HL-60 (cell line): ENCODE data around the gene DCAF17.

Experiments
- DNase-seq, 2 experiments: peaks; one replicate each; pipeline ENCODE4 v3.0.0-alpha.2; 2010 to 2020; ENCODE audit warnings: low read depth in 1 of 2, low spot score in 1 of 2
- H3K27ac ChIP-seq: fragments of 250-450 bp; sonication (Bioruptor Pico); replicated peaks from 2 replicates; pipeline ENCODE4 v1.5.1; 2020; ENCODE audit warnings: mild to moderate bottlenecking, moderate library complexity
- H3K27me3 ChIP-seq: fragments of 250-450 bp; sonication (Bioruptor Pico); 2 replicates; pipeline ENCODE4 v1.5.1; 2021; ENCODE audit warnings: mild to moderate bottlenecking, moderate library complexity; ENCODE audit not compliant: insufficient read depth, poor library complexity, severe bottlenecking
- H3K4me3 ChIP-seq: replicated peaks from 2 replicates; pipeline ENCODE4 v1.5.1; 2011; ENCODE audit warnings: mild to moderate bottlenecking, control low read depth, low read length; ENCODE audit not compliant: insufficient read depth
- GABPA ChIP-seq: IDR thresholded peaks from 2 replicates; pipeline ENCODE4 v1.6.1; 2012; ENCODE audit warnings: low read depth
- POLR2AphosphoS5 ChIP-seq: IDR thresholded peaks from 2 replicates; pipeline ENCODE4 v1.6.1; 2012; ENCODE audit warnings: low read depth
- SPI1 ChIP-seq: IDR thresholded peaks from 2 replicates; pipeline ENCODE4 v1.6.1; 2012; ENCODE audit warnings: low read depth, mild to moderate bottlenecking, borderline replicate concordance
- TF ChIP-seq, protein P1 (sequence below): IDR thresholded peaks from 2 replicates; pipeline ENCODE4 v1.6.1; 2012; ENCODE audit warnings: low read depth; ENCODE audit not compliant: insufficient replicate concordance
- TF ChIP-seq, protein P2 (sequence below): IDR thresholded peaks from one replicate; pipeline ENCODE4 v1.5.1; 2011; ENCODE audit warnings: low read length, control low read depth, inconsistent platforms; ENCODE audit not compliant: insufficient read depth

DCAF17 gene

DNA sequence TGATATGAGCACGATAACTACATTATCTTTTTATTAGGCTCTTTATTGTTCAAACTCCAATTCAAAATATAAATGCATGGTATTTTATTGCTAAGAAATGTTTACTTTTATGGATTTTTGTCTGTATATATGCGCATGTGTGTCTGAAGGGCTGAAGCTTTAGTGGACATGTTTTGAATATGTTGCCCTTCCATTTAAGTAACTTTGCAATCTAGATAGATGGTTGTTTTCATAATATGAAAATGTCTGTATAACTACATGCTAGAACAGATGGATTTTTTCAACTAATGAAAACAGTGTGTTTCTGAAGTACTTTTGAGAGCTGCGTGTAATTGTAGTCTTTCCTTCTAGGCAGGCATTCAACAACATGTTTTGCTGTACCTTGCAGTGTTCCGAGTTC, 18.7 kb downstream of the DCAF17 start:
- Histone ChIP-seq H3K27me3 (no peaks in the 10 kb centered on the region), H3K4me3 (no peak overlapping the region), H3K27ac (no peak overlapping the region)
- no peak for TF ChIP-seq GABPA
- TF ChIP-seq, protein P1, sequence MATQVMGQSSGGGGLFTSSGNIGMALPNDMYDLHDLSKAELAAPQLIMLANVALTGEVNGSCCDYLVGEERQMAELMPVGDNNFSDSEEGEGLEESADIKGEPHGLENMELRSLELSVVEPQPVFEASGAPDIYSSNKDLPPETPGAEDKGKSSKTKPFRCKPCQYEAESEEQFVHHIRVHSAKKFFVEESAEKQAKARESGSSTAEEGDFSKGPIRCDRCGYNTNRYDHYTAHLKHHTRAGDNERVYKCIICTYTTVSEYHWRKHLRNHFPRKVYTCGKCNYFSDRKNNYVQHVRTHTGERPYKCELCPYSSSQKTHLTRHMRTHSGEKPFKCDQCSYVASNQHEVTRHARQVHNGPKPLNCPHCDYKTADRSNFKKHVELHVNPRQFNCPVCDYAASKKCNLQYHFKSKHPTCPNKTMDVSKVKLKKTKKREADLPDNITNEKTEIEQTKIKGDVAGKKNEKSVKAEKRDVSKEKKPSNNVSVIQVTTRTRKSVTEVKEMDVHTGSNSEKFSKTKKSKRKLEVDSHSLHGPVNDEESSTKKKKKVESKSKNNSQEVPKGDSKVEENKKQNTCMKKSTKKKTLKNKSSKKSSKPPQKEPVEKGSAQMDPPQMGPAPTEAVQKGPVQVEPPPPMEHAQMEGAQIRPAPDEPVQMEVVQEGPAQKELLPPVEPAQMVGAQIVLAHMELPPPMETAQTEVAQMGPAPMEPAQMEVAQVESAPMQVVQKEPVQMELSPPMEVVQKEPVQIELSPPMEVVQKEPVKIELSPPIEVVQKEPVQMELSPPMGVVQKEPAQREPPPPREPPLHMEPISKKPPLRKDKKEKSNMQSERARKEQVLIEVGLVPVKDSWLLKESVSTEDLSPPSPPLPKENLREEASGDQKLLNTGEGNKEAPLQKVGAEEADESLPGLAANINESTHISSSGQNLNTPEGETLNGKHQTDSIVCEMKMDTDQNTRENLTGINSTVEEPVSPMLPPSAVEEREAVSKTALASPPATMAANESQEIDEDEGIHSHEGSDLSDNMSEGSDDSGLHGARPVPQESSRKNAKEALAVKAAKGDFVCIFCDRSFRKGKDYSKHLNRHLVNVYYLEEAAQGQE = no peak
- no peak for TF ChIP-seq POLR2AphosphoS5
- TF ChIP-seq, protein P2, sequence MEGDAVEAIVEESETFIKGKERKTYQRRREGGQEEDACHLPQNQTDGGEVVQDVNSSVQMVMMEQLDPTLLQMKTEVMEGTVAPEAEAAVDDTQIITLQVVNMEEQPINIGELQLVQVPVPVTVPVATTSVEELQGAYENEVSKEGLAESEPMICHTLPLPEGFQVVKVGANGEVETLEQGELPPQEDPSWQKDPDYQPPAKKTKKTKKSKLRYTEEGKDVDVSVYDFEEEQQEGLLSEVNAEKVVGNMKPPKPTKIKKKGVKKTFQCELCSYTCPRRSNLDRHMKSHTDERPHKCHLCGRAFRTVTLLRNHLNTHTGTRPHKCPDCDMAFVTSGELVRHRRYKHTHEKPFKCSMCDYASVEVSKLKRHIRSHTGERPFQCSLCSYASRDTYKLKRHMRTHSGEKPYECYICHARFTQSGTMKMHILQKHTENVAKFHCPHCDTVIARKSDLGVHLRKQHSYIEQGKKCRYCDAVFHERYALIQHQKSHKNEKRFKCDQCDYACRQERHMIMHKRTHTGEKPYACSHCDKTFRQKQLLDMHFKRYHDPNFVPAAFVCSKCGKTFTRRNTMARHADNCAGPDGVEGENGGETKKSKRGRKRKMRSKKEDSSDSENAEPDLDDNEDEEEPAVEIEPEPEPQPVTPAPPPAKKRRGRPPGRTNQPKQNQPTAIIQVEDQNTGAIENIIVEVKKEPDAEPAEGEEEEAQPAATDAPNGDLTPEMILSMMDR = no peak
- TF ChIP-seq SPI1 = no peak
- DNase-seq = no peak

DNA sequence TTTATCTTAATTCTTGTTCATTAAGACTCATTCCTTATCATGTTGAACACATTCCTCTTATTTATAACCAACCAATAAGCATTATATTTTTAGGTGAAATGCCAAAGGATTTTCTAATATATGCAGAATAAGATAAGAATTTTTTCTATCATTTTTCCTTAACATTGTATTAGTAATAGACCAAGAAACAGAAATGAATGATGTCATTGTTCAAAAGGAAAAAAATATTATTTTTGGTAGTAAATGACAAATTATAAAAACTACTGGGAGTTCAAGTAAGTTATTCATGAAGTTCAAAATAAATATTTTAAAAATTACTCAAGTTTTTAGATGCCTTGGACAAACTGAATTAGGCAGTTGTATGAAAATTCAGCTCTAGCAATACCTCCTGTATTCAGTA, 25.5 kb downstream of the DCAF17 start:
- Histone ChIP-seq H3K27me3 (no peaks in the 10 kb centered on the region), H3K27ac (no peak overlapping the region), H3K4me3 (no peak overlapping the region)
- DNase-seq = no peak
- TF ChIP-seq, protein P1 = no peak
- no peak for TF ChIP-seq SPI1
- no peak for TF ChIP-seq GABPA
- TF ChIP-seq, protein P2 = no peak
- no peak for TF ChIP-seq POLR2AphosphoS5

DNA sequence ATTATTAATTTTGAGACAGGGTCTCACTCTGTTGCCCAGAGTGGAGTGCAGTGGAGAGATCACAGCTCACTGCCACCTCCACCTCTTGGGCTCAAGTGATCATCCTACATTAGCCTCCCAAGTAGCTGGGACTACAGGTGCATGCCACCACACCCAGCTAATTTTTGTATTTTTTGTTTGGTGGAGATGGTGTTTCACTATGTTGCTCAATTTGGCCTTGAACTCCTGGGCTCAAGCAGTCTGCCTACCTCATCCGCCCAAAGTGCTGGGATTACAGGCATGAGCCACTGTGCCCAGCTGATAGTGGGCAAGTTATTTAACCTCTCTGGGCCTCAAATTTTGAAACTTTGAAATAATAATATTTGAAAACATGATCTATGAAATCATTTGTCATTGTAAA, 26.5 kb downstream of the DCAF17 start:
- Histone ChIP-seq H3K27me3 (no peaks in the 10 kb centered on the region), H3K27ac (no peak overlapping the region), H3K4me3 (no peak overlapping the region)
- TF ChIP-seq SPI1 (no peak), POLR2AphosphoS5 (no peak), GABPA (no peak)
- TF ChIP-seq, protein P1 = no peak
- TF ChIP-seq, protein P2 = no peak
- DNase-seq = no peak
